HG03442 (cell line): ENCODE measurements around the gene KRT32.

ENCODE experiments used
- ATAC-seq: cut with Tn5 transposase; IDR thresholded peaks from one replicate; pipeline ENCODE4 v1.9.1; 2021; ENCODE audit warnings: mild to moderate bottlenecking, moderate library complexity; ENCODE audit not compliant: unreplicated experiment

Gene KRT32

GRCh38 chr17:41466988-41467387 is at the start of gene KRT32:
TSS of gene KRT32 (minus strand) at chr17:41467386. CDS start at chr17:41467325, 61 bp downstream.
- ATAC-seq, result no peak

GRCh38 chr17:41516830-41517283 is 49.7 kb upstream of the KRT32 start:
- ATAC-seq, result no peak

- no peak for ATAC-seq
Measured at GRCh38 chr17:41516147-41516829, 49.1 kb upstream of the KRT32 start.

GRCh38 chr17:41513168-41513547 is 46.0 kb upstream of the KRT32 start:
- no peak for ATAC-seq

- no peak for ATAC-seq
Measured at GRCh38 chr17:41512546-41513167, 45.5 kb upstream of the KRT32 start.

GRCh38 chr17:41511716-41512115 is 44.5 kb upstream of the KRT32 start:
- ATAC-seq, result no peak

GRCh38 chr17:41511116-41511515 is 43.9 kb upstream of the KRT32 start:
- ATAC-seq, result no peak

- no peak for ATAC-seq
Measured at GRCh38 chr17:41510251-41511065, 43.3 kb upstream of the KRT32 start.

GRCh38 chr17:41507315-41507880 is 40.2 kb upstream of the KRT32 start:
- no peak for ATAC-seq

- no peak for ATAC-seq
Measured at GRCh38 chr17:41505809-41506767, 38.9 kb upstream of the KRT32 start.

- no peak for ATAC-seq
Measured at GRCh38 chr17:41505007-41505808, 38.0 kb upstream of the KRT32 start, which contains the start of gene KRT13. TSS of gene KRT13 (minus strand) at chr17:41505612. CDS start at chr17:41505550, 62 bp downstream.

GRCh38 chr17:41504246-41504977 is 37.2 kb upstream of the KRT32 start:
- ATAC-seq, result no peak

GRCh38 chr17:41503202-41503601 is 36.0 kb upstream of the KRT32 start:
- no peak for ATAC-seq

GRCh38 chr17:41500131-41500911 is 33.1 kb upstream of the KRT32 start:
- ATAC-seq, result no peak

GRCh38 chr17:41499714-41500113 is 32.5 kb upstream of the KRT32 start:
- ATAC-seq, result no peak

- no peak for ATAC-seq
Measured at GRCh38 chr17:41498276-41498675, 31.1 kb upstream of the KRT32 start.

- peak; percentile 52 for ATAC-seq
Measured at GRCh38 chr17:41496803-41497484, 29.8 kb upstream of the KRT32 start.
